Spleen (tissue), 7 donors: Measurements from ENCODE around the gene RTL1.

ENCODE experiments used
- POLR2AphosphoS5 ChIP-seq, 3 donors: sonication (generic); formaldehyde crosslinking; IDR thresholded peaks; one replicate each; pipeline ENCODE4 v1.5.1; 2017; ENCODE audit warnings: antibody characterized with exemption in 3 of 3
- TF ChIP-seq, protein P1 (sequence below), 11 experiments: fragments of 200-600 bp in 7 of 11; fragments of 450-650 bp in 4 of 11; sonication (generic) in 4 of 11; IDR thresholded peaks in 8 of 11; conservative IDR thresholded peaks in 3 of 11; 1 replicate in 7 of 11; 2 replicates in 4 of 11; pipeline versions ENCODE4 v1.4.0 to v1.8.0; 2016 to 2021; ENCODE audit warnings: antibody characterized with exemption in 11 of 11, inconsistent platforms in 4 of 11, mild to moderate bottlenecking in 1 of 11
- donor health status: DM: no; HTN: no; CAD: no; lungs with moderate emphysema.
- donor health status: DM: no; HTN: no; CAD: no.
- donor health status: DM: no; HTN: no; CAD: no.

DNA sequence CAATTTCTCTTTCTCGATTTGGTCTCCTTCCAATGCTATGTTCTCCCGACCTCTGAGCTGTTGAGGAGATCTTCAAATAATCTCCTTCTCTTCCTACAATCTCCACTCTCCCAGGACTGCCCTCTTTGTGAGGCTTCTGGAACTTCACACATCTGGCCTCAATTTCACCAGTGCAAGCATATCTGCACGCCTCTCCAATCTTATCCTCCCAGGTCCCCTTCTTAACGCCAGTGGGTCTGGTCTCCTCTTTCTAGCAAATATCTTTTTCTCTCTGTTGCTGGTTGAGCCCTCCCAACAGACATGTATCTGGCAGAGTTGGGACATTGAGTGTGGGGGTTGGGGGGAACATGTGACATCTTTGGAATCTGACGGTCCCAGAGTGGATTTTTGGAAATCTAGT lies 17.9 kb downstream of the RTL1 start:
- no peak for TF ChIP-seq POLR2AphosphoS5 (IDR thresholded peaks at IDR 0.05)
- TF ChIP-seq, protein P1, sequence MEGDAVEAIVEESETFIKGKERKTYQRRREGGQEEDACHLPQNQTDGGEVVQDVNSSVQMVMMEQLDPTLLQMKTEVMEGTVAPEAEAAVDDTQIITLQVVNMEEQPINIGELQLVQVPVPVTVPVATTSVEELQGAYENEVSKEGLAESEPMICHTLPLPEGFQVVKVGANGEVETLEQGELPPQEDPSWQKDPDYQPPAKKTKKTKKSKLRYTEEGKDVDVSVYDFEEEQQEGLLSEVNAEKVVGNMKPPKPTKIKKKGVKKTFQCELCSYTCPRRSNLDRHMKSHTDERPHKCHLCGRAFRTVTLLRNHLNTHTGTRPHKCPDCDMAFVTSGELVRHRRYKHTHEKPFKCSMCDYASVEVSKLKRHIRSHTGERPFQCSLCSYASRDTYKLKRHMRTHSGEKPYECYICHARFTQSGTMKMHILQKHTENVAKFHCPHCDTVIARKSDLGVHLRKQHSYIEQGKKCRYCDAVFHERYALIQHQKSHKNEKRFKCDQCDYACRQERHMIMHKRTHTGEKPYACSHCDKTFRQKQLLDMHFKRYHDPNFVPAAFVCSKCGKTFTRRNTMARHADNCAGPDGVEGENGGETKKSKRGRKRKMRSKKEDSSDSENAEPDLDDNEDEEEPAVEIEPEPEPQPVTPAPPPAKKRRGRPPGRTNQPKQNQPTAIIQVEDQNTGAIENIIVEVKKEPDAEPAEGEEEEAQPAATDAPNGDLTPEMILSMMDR (IDR thresholded peaks at IDR 0.05 in 8 of 11, conservative IDR thresholded peaks at IDR 0.05 in 3 of 11): no peak
